Measurements from ENCODE around the gene SYNGAP1.

GRCh38 chr6:33406126-33406525 lies 13.7 kb upstream of the SYNGAP1 start:
- TF ChIP-seq CTCF (optimal IDR thresholded peaks at IDR 0.05 in 1 of 3, IDR thresholded peaks at IDR 0.05 in 1 of 3, conservative IDR thresholded peaks at IDR 0.05 in 1 of 3; ENCODE audit: extremely low read depth in 1 of 3, insufficient read depth in 2 of 3, low read length in 3 of 3), result no peak
- TF ChIP-seq EZH2 (IDR thresholded peaks at IDR 0.05; ENCODE audit: low read length), result no peak
